GM21526 (cell line): ENCODE results near the gene SUPT3H.

Source experiments
- ATAC-seq: cut with Tn5 transposase; IDR thresholded peaks from one replicate; pipeline ENCODE4 v1.9.1; 2021; ENCODE audit warnings: moderate library complexity; ENCODE audit not compliant: unreplicated experiment, low FRiP score

Gene SUPT3H

GRCh38 chr6:45272626-45273025 lies 105.1 kb downstream of the SUPT3H start:
- ATAC-seq, result no peak

DNA sequence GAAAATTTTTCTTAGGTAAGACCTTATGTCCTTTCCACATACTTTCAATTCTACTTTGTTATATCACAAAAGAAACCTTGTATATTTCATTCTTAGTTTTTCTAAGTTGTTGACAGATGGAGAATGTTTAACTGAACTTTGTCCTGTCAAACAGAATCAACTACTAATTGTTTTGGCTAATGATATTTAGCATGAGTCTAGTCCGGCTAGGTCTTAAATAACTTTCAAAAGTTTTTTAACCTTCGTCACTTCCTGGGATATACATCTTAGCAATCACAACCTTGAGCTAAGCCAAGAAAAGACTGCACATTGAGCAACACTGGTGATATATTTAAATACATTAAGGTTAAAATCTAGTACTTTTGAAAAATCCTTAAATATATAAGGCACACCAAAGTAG lies 112.5 kb downstream of the SUPT3H start:
- no peak for ATAC-seq

DNA sequence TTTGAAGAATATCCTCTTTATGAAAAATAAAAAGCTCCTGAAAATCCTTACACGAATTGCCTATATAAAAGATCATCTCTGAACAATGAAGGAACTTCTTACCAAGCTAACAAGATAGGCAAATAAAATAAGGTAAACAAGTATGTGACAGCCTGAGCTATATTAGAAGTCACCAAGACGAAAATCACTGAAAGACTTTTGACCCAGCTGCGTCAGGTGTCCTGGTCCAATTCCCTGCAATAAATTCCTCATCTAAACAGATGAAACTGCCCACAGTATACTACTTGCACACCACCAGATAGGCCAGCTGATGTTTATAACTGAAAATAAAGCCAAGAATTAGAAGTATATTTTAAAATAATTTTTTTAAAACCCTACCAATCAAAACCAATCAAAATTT lies 117.0 kb downstream of the SUPT3H start:
- no peak for ATAC-seq

DNA sequence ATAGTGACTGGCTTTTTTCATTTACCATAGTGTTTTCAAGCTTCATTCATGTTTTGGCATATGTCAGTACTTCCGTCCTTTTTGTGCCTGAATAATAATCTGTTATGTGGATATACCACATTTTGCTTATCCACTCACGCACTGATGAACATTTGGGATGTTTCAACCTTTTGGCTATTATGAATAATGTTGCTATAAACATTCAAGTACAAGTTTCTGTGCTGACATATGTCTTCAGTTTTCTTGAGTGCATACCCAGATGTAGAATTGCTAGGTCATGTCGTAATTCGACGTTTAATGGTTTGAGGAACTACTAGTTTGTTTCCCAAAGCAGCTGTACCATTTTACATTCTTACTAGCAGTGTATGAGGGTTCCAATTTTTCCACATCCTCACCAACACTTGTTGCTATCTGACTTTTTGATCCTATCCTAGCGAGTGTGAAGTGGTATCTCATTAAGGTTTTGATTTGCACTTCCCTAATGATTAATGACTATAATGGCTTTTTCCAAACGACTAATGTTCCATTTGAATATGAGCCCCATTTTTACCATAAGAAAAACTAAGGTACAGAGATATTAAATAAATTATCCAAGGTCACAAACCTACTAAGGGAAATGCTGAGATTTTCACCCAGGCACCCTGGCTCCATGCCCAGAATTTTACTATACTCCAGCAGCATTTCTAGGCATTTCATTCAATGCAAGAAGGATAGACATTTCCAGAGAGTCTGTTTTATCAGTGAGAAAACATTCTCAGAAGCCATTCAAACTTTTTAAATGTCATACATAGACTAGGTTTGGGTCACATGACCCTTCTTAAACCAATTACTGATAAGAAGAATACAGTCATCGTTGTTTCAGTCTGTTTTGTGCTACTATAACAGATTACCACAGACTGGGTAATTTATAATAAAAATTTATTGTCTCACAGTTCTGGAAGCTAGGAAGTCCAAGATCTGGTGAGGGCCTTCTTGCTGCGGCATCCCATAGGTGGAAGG lies 120.7 kb downstream of the SUPT3H start:
- no peak for ATAC-seq

GRCh38 chr6:45255434-45255833 lies 122.3 kb downstream of the SUPT3H start:
- no peak for ATAC-seq

DNA sequence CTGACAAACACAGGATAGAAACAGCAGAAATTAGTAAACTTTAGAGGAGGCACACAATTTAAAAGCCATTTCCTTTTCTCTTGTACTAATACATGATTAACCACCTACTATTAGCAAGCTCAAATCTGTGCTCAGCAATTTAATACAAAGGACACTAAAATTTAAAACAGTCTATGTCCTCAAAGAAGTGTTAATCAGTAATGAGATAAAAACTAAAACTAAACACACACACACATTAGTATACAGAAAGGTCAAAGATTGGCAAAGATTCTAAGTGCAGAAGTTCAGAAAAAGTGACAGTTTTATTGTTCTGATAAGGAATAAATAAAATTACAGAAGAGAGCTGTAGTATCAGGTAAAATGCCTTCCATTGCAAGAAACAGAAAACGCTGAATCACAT lies 123.5 kb downstream of the SUPT3H start:
- ATAC-seq, result no peak

- ATAC-seq, result no peak
Measured at GRCh38 chr6:45253453-45253852, 124.3 kb downstream of the SUPT3H start.

- ATAC-seq, result no peak
Measured at GRCh38 chr6:45231660-45232059, 146.1 kb downstream of the SUPT3H start.

GRCh38 chr6:45229416-45229815 lies 148.3 kb downstream of the SUPT3H start:
- no peak for ATAC-seq

DNA sequence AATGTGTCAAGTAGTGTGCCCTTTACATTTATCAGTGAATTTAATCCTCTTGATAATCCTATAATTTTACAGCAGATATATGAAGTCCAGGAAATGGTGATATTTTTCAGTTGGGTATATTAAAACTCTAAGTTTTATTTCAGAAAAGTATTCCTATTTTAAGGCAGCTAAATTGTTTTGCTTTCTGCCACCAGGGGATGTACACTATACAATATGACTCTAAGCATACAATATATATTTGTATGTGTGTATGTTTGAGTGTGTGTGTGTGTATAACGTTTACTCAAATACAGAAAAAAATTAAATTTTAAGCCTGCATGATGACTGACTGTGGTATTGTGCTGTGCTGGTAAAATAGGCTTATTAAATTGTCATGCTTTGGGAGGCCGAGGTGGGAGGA lies 151.7 kb downstream of the SUPT3H start:
- no peak for ATAC-seq

DNA sequence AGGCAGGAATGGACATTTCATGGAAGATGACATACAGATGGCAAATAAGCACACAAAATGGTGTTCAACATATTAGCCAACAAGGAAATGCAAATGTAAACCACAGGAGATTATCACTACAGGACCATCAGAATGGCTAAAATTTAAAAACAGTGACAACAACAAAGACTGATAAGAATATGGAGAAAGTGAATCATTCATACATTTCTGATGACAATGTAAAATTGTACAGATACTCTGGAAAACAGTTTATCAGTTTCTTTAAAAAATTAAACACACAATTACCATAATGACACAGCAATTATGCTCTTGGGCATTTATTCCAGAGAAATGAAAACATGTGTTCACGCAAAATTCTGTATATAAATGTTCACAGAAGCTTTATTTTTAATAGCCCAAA lies 155.4 kb downstream of the SUPT3H start:
- no peak for ATAC-seq

DNA sequence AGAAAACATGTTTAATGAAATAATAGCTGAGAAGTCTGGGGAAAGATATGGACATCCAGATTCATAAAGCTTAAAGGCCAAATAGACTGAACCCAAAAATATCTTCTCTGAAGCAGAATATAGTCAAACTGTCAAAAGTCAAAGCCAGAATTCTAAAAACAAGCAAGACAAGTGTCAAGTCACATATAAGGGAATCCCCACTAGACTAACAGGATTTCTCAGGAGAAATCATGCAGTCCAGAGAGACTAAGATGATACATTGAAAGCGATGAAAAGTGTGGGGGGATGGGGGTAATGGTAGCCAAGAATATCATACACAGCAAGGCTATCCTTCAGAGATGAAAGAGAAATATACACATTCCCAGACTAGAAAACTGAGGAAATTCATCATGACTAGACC lies 162.0 kb downstream of the SUPT3H start:
- ATAC-seq, result no peak

GRCh38 chr6:45212976-45213375 lies 164.8 kb downstream of the SUPT3H start:
- ATAC-seq, result no peak

- ATAC-seq, result no peak
Measured at GRCh38 chr6:45209762-45210161, 168.0 kb downstream of the SUPT3H start.

GRCh38 chr6:45206793-45207492 lies 170.8 kb downstream of the SUPT3H start:
- ATAC-seq, result no peak

- ATAC-seq, result no peak
Measured at GRCh38 chr6:45201484-45201883, 176.2 kb downstream of the SUPT3H start.

DNA sequence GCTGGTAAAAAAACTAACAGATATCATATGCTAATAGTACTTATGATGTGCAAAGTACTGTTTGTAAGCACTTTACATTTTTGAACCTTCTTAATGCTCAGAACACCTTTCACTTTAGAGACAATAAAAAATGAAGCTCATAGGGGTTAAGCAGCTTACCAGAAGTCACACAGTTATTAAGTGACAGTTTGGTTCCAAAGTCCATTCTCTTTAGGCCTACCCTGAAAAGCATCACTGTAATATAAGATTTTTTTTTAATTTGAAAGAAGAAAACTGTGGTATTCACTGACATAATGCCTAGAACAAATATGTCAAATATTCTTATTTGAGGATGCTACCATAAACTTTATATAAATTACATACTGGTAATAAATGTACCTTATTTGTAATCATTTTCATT lies 177.2 kb downstream of the SUPT3H start:
- no peak for ATAC-seq

DNA sequence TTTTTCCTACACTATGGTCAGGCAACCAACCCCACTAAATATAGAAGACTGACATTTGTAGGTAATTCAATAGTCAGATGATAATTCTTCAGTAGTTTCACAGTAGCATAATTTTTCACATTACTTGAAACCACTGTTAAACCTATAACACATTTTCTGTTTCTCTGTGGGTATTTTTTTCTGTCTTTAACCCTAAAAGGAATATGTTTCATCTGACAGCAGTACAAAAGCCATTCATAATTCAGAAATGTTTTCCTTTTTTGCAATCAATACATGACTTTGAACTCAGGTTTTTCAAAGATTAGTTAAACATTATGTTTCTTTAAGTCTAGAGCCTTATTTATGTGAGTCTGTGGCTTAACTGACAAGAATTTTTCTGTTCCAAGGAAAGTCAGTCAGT lies 178.2 kb downstream of the SUPT3H start:
- ATAC-seq, result no peak

DNA sequence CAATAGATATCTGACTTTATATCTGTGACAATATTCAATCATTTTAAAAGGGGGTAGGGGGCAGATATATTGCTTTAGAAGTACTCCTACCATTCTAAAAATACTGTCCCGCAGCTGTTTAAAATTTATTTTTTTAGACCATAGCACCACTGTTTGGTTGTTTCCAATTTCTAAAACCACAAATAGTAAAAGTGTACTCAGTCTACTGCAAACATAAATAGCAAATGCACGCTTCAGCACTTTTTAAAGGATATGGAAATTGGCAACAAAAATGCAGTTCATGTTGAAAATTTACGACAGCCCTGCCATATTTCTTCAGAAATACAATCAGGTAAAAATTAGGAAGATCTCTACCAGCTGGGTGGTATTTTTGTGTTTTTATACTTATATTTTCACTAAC lies 181.6 kb downstream of the SUPT3H start:
- no peak for ATAC-seq

- ATAC-seq, result no peak
Measured at GRCh38 chr6:45195137-45195536, 182.6 kb downstream of the SUPT3H start.

GRCh38 chr6:45192556-45192955 lies 185.2 kb downstream of the SUPT3H start:
- ATAC-seq, result no peak

- ATAC-seq, result no peak
Measured at GRCh38 chr6:45191414-45191813, 186.3 kb downstream of the SUPT3H start.
